HG03196 (cell line): ENCODE measurements around the gene THAP12.

Source experiments
- ATAC-seq: cut with Tn5 transposase; IDR thresholded peaks from one replicate; pipeline ENCODE4 v1.9.1; 2021; ENCODE audit not compliant: unreplicated experiment

Gene THAP12

DNA sequence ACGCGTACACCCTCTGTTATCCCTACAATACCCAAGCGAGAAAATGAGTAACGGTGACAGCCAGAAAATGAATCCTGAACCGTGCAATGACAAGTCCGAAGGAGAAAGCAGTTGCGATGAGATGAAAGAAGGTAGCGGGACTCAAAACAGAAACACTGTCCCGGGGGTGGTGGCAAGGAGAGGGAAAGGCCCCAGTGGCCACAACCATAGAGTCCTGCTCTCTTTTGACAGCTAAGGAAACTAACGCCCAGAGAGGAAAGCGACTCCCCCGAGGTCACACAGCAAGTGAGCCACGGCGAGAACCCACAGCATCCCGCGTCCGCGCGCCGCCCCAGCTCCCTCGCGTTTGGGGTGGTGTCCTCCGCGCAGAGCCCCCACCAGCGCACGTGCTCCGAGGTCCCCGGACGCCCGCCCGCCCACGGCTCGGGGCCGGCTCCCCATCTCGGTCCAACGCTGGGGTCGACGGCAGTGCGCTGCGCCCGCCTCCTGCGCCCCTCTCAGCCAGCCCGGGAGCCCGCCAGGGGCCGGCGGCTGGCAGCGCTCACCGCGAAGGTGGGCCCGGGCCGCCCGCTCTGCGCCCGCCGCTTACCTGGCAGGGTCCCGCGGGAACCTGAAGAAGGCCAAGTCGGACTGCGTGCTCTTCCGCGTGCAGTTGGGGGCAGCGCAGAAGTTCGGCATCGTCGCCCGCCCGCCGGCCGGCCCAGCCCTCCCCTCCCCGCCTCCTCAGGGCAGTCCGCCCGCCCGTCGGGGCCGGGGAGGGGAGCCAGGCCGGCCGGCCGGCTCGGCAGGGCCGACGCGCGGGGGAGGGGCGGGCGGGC is 564 bp downstream of the THAP12 start:
- ATAC-seq = peak; percentile 16

DNA sequence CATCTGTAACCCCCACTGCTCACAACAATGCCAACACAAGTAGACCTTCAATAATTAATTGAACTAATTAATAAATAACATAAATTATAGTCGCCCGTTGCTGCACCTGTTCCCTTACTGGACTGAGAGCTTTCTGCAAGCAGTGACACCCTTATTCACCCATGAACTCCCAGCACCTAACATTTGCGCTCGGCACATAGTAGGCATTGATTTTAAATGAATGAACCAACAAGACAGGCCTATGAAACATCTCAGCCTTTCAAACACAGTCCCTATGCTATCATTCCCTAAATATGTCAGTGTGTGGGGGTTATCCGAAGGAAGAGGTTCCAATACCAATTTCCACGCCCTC is 1.1 kb downstream of the THAP12 start:
- ATAC-seq = no peak

DNA sequence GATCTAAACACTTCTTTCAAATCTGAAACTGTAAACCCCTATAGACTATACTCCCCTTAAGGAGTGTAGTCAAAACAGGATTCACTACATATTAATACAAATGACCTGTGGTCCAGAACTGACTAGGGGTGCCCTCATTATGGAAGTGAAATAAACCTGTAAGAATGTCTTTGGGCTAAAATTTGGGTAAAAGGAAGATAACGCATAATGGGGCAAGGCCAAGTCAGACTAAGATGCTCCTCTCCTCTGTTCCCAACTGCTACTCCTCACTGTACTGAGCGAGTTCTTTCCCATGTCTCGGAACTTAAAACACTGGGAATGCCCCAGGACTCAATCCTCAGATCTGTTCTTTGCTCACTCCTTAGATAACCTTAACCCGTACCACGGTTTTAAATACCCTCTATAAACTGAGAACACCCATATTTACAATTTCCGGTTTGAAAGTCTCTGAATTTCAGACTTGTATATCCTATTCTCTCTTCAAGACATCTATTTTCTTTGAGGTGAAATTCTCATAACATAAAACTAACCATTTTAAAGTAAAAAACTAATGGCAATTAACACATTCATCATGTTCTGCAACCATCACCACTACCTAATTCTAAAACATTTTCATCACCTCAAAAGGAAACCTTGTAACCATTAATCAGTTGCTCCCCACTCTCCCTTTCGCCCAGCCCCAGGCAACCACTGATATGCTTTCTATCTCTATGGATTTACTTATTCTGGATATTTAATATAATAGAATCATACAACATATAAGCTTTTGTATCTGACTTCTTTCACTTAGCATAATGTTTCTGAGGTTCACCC is 4.0 kb downstream of the THAP12 start:
- no peak for ATAC-seq

DNA sequence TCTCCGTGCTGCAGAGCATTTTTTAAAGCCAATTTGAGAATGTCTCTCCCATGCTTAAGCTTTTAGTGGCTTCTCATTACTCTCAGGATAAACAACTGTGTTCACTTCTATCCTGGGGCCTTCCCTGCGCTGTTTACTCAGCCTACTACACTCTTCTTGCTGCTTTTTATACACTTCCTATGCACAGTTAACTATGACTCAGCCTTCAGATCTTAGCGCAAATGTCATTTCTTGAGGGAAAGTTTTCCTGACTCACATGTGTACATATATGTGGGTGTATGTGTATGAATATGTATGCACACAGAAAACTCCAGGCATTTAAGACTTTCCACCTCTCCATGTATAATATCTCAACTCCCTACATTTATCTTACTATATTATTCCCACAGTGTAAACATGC is 9.8 kb downstream of the THAP12 start:
- peak; percentile 73 for ATAC-seq

DNA sequence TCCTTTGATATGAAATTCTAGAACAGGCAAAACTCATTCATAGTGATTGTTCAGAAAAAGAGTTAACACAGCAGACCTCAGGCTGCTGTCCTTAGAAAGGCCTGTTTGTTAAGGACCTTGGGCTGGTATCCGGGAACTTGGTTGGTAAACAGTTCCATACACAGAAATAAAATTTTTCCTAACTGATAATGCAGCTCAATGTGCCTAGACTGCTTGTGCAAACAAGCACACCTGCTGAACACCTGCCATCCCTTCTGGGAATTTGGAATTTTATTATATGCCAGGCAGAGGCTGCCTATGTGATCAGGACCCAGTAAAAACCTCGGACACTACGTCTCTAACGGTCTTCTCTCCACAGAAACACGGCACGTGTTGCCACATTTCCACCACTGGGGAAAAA is 11.5 kb downstream of the THAP12 start:
- no peak for ATAC-seq

DNA sequence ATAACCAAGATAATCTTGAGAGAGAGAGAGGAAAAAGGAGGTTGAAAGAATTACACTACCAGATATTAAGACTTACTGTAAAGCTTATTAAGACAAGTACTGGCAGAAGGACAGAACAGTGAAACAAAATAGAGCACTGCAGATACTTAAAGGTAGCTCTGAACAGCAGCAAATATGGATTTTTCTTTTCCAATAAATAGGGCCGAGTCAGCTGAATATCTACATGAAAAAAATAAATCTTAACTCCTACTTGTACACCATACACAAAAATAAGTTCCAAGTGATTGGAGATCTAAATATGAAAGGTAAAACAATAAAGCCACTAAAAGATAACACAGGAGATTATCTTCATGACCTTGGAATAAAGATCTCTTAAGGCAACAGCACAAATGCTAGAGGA is 12.4 kb downstream of the THAP12 start:
- no peak for ATAC-seq

DNA sequence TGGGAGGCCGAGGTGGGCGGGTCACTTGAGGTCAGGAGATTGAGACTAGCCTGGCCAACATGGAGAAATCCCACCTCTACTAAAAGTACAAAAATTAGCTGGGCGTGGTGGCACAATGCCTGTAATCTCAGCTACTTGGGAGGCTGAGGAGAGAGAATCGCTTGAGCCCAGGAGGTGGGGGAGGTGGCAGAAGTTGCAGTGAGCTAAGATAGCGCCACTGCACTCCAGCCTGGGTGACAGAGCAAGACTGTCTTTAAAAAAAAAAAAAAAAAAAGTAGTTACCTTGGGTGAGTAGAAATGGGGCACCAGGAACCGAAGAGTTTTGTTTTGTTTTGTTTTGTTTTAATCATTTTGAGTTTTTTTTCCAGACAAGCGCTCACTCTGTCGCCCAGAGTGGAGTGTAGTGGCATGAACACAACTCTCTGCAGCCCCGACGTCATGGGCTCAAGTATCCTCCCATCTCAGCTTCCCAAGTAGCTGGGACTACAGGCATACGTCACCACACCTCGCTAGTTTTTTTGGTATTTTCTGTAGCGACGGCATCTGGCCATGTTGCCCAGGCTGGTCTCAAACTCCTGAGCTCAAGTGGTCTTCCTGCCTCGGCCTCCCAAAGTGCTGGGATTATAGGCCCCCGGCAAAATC is 15.8 kb downstream of the THAP12 start:
- no peak for ATAC-seq

DNA sequence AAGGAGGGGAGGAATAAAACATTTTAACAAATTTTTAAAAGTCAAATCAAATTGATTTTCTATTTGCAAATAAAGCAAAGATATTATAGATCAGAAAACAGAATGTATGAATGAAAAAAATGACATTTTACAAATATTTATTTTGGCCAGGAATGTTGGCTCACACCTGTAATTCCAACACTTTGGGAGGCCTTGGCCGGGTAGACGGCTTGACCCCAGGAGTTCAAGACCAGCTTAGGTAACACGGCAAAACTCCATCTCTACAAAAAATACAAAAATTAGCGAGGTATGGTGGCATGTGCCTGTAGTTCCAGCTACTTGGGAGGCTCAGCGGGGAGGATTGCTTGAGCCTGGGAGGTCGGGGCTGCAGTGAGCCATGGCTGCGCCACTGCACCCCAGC is 18.2 kb downstream of the THAP12 start:
- no peak for ATAC-seq

DNA sequence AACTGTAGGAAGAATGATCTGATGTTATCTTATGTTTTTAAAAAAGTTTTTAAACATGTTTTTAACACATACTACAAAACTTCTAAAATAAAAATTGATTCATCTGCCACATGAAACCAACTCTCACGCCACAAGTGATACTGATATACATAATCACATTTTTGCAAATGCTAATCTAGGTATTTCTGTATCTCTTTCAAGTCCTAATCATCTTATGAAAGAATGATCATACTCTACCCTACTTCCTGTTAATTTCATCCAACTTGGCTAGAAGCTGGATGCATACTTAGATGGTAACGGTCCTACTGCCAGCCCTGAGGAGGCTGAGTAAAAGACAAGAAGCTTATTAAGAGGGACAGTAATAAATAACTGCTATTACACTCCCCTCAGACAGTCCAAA is 19.2 kb downstream of the THAP12 start:
- ATAC-seq = no peak

DNA sequence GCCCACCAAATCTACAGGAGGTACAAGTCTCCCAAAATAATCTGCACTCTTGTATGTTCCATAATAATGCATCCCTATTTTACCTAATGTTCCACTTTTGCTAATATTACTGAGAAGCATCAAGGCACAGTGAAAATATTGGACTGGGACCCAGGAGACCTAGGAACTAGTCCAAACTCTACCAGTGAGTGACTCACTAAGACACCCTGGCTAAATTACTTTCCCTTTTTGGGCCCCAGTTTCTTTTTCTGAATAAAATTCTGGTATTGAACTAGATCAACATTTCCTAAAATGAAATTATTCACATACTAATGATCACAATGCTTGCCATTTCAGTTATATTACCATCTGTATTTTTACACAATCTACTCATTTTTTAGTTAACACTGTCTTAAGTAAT is 19.6 kb downstream of the THAP12 start:
- ATAC-seq = no peak

DNA sequence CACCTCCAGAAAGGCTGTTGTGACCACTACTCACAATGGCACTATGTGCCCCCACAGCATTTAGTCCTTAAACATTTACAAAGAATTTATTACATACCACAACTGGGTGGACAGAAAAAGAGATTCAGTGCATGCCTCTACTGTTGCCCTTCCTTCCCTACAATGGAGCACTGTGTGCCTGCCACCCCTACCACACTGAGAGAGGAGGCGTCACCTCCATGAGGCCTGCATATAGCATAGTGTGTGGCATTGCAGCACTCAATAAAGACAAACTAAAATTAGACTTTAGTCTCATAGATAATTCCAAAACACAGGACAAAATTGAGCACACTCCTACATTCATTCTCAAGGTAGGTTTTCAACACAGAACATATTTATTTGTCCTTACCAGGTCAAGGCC is 25.8 kb downstream of the THAP12 start:
- no peak for ATAC-seq

DNA sequence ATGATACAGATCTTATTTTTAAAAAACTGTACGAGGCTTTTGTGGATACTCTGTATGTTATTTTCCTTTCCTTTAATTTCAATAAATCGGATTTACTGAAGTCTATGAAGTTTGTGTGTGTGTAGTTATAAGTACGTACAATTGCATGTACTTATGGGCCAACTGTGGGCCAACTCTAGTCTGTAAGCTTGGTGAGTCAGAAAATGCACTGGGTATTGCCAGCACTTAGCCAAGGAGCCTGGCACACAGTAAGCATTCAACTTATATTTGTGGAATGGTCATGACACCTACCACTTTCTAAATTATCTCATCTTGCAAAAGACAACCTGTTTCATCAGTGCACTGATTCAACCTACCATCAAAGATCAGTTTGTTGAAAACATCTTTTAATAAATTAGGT is 32.6 kb downstream of the THAP12 start:
- ATAC-seq = no peak

DNA sequence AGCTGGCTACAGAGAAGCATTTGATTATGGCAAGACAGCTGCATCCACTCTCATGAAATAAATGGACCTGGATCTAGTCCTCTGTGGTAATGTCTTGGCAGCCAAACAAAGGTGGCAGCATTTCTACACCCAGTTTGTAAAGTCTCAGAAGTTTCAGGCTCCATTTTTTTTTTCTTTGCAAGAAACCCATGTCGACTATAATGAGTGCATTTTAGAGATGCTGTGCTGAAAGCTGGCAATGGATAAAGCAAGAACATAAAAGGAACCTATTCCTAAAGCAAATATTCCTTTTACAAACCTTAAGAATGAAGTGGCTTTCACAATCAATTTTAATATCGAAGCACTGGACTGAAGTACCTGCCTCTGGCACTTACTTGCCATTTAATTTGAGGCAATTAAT is 33.5 kb downstream of the THAP12 start:
- no peak for ATAC-seq

DNA sequence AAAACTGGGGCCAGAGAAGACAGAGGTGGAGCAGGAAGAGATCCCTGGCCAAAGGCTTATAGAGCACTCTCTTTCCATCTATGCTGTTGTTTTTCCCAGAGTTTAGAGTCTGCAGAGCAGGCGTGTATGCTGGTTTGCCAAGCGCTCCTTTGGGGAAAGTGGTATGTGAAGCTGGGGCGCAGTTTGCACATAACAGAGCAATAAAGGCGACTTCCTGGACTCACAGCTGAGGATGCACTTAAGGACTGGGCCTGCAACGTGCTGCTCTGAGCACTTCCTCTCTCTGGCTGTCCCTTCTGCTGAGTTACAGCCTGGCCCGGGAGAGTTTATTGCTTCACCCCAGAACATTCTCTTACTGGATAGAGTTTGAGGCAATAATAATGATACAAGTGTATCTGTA is 41.7 kb downstream of the THAP12 start:
- ATAC-seq = no peak

DNA sequence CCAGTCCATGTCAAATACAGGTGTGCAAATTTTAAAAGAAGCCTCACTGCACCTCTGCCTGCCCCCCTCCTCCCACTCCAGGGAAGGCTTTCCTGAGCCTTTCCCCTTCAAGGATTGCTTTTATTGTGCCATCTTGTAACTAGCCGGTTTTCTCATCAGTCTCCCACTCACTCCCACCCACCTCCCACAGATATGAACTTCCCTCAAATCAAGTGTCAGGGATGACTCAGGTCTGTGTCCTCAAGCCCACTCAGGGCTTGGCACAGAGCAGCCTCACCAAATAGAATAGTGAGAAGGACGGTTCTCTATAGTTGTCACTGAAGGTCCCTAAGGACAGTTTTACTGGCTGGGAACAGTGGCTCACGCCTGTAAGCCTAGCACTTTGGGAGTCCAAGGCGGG is 43.0 kb downstream of the THAP12 start:
- no peak for ATAC-seq

DNA sequence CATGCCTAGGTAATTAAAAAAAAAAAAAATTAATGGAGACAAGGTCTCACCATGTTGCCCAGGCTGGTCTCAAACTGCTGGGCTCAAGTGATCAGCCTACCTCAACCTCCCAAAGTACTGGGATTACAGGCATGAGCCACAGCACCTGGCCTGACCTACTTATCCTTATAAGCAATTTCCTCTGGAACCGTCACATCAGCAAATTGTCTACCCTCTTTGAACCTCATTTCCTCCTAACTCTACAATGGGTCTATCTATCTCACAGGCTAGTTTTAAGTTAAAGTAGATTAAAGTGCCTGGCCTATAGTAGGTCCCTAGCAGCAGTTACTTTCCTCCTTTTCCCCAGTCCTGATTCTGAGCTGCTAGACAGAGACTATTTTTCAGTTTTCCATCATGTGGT is 43.5 kb downstream of the THAP12 start:
- ATAC-seq = no peak

DNA sequence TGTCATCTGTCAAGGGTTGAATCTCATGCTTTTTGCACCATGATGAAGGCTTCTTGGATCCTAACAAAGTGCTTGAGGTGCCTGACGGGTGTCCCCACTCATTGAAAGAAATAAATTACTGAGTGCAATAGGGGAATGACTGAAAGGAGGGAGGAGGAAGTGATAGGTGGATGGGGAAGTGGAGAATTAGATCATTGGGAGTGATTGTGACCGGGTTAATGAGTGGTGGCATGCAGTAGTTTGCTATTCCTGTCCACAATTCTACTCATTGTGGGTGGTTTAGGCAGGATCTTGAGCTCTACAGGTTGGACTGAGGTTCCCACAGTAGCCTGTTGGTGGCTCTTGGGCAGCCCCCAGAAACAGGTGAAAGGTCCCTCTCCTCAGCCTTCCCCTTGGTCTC is 44.3 kb downstream of the THAP12 start:
- ATAC-seq = no peak

DNA sequence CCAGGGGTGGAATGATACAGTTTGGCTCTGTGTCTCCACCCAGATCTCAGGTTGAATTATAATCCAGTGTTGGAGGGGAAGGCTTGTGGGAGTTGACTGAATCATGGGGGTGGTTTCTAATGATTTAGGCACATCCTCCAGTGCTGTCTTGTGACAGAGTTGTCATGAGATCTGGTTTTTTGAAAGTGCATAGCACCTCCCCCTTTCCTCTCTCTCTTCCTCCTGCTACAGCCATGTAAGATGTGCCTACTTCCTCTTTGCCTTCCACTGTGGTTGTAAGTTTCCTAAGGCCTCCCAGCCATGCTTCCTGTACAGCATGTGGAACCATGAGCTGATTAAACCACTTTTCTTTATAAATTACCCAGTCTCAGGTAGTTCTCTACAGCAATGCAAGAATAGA is 45.1 kb downstream of the THAP12 start:
- ATAC-seq = no peak

DNA sequence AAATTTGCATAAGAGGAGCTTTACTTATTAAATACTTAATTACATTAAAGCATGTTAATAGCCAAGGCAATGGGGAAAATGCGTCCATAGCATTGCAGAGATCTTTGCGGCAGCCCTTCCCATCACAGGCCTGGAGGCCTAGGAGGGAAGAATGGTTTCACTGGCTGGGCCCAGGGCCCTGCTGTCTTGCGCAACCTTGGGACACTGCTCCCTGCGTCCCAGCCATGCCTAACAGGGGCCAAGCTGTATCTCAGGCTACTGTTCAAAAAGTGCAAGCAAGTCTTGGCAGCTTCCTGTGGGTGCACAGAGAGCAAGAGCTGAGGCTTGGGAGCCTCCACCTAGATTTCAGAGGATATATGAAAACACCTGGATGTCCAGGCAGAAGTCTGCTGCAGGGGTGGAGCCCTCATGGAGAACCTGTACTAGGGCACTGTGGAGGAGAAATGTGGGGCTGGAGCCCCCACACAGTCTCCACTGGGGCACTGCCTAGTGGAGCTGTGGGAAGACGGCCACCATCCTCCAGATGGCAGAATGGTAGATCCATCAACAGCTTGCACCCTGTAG is 46.0 kb downstream of the THAP12 start:
- ATAC-seq = no peak

DNA sequence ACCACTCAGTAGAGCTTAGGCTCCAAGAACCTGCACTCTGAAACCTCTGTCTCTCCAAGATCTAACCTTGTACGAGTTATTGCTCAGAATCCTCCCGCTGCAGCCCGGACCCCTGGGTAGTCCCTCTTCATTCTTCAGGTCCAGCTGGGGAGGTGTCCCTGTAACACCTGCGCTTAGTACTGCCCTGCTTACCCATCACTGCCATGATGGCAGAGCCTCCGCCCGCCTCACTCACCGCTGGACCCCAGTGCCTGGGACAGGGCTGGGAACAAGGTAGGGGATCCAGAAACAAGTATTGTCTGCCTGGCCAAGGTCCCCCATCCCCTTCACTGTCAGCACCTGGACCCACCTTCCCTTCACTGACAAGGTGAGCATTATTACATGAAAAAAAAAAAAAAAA is 50.3 kb downstream of the THAP12 start:
- no peak for ATAC-seq

DNA sequence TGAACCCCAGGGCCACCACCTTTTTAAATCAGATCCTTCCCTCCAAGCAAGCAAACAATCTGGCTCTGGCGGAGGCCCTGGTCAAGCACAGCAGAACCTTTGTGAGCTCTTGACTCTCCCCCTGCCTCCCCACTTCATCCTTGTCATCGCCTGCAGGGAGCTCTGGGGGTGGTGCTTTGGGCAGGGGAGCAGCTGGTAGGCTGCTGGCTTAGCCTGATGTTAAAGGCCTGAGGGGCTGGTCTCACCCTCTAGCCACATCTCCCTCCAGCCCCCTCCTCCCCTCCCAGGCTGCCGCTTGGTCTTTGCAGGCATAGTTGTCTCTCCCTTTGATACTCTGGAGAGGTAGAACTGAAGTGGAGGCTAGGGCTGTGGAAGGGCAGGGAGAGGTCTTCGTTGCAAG is 50.9 kb downstream of the THAP12 start:
- ATAC-seq = no peak
